Stomach smooth muscle (tissue), 2 donors: ENCODE data around the gene TADA2B.

ENCODE experiments used
- H3K27ac ChIP-seq: one replicate; pipeline ENCODE4 v1.7.0; 2013; ENCODE audit warnings: mild to moderate bottlenecking, low read length, inconsistent platforms
- H3K27me3 ChIP-seq, 2 donors: one replicate each; pipeline ENCODE4 v1.7.0; 2013; ENCODE audit warnings: low read length in 2 of 2; ENCODE audit not compliant: insufficient read depth in 2 of 2, control insufficient read depth in 1 of 2
- H3K36me3 ChIP-seq, 2 donors: one replicate each; pipeline ENCODE4 v1.7.0; 2013; ENCODE audit warnings: low read length in 2 of 2; ENCODE audit not compliant: control insufficient read depth in 2 of 2, insufficient read depth in 2 of 2
- H3K4me1 ChIP-seq: one replicate; pipeline ENCODE4 v1.7.0; 2013; ENCODE audit warnings: low read length; ENCODE audit not compliant: control insufficient read depth, insufficient read depth
- H3K4me3 ChIP-seq, 2 donors: one replicate each; pipeline ENCODE4 v1.7.0; 2013; ENCODE audit warnings: low read length in 2 of 2
- H3K9ac ChIP-seq, 2 donors: one replicate each; pipeline ENCODE4 v1.7.0; 2013; ENCODE audit warnings: low read length in 2 of 2, mild to moderate bottlenecking in 1 of 2
- H3K9me3 ChIP-seq, 2 donors: one replicate each; pipeline ENCODE4 v1.7.0; 2013; ENCODE audit warnings: low read length in 2 of 2; ENCODE audit not compliant: control insufficient read depth in 2 of 2
- donor health status: healthy.
- donor health status: Pancreatic carcinoma.

Gene TADA2B

GRCh38 chr4:7041801-7042502 lies 1.2 kb upstream of the TADA2B start:
- Histone ChIP-seq H3K27me3 (no peaks in the 10 kb centered on the region), H3K36me3 (no peaks in the 10 kb centered on the region), H3K4me1 (peaks cover 43% of the 10 kb centered on the region), H3K9ac (peak overlapping the region; percentile 47 to 59), H3K4me3 (peak overlapping the region; percentile 63 to 86), H3K27ac (peak overlapping the region; percentile 55), H3K9me3 (no peaks in the 10 kb centered on the region)

- H3K4me1 ChIP-seq, result peaks cover 49% of the 10 kb centered on the region
- peak overlapping the region; percentile 63 to 86 for H3K4me3 ChIP-seq
- no peaks in the 10 kb centered on the region for H3K36me3 ChIP-seq
- H3K27ac ChIP-seq, result peak overlapping the region; percentile 55
- H3K9ac ChIP-seq, result peak overlapping the region; percentile 47 to 59
- no peaks in the 10 kb centered on the region for H3K9me3 ChIP-seq
- H3K27me3 ChIP-seq, result no peaks in the 10 kb centered on the region
Observed at GRCh38 chr4:7042503-7043283, 479 bp upstream of the TADA2B start.

GRCh38 chr4:7044137-7044930 lies 1.2 kb downstream of the TADA2B start:
- no peaks in the 10 kb centered on the region for H3K36me3 ChIP-seq
- H3K27me3 ChIP-seq, result no peaks in the 10 kb centered on the region
- peaks cover 49% of the 10 kb centered on the region for H3K4me1 ChIP-seq
- peak overlapping the region; percentile 87 for H3K9ac ChIP-seq
- no peaks in the 10 kb centered on the region for H3K9me3 ChIP-seq
- H3K4me3 ChIP-seq, result peak overlapping the region; percentile 94 to 96
- H3K27ac ChIP-seq, result peak overlapping the region; percentile 75

GRCh38 chr4:7045553-7045952 lies 2.4 kb downstream of the TADA2B start:
- H3K4me3 ChIP-seq, result peak overlapping the region; percentile 94 to 96
- H3K36me3 ChIP-seq, result no peaks in the 10 kb centered on the region
- H3K9me3 ChIP-seq, result no peaks in the 10 kb centered on the region
- H3K27me3 ChIP-seq, result no peaks in the 10 kb centered on the region
- no peak overlapping the region for H3K27ac ChIP-seq
- peak overlapping the region; percentile 13 to 87 for H3K9ac ChIP-seq
- H3K4me1 ChIP-seq, result peaks cover 56% of the 10 kb centered on the region

- H3K4me3 ChIP-seq, result peak overlapping the region in 1 of 2 donors; percentile 96
- no peaks in the 10 kb centered on the region for H3K36me3 ChIP-seq
- H3K9me3 ChIP-seq, result no peaks in the 10 kb centered on the region
- no peaks in the 10 kb centered on the region for H3K27me3 ChIP-seq
- no peak overlapping the region for H3K27ac ChIP-seq
- H3K9ac ChIP-seq, result no peak overlapping the region
- H3K4me1 ChIP-seq, result peaks cover 61% of the 10 kb centered on the region
Observed at GRCh38 chr4:7045961-7046921, 3.1 kb downstream of the TADA2B start.

- Histone ChIP-seq H3K27ac (no peak overlapping the region), H3K9me3 (no peaks in the 10 kb centered on the region), H3K36me3 (peaks cover 0 to 3% of the 10 kb centered on the region in 2 donors), H3K27me3 (no peaks in the 10 kb centered on the region), H3K4me1 (peaks cover 55% of the 10 kb centered on the region), H3K9ac (no peak overlapping the region), H3K4me3 (no peak overlapping the region)
Observed at GRCh38 chr4:7046971-7047370, 3.8 kb downstream of the TADA2B start.

- Histone ChIP-seq H3K9me3 (no peaks in the 10 kb centered on the region), H3K4me1 (peaks cover 48% of the 10 kb centered on the region), H3K27me3 (no peaks in the 10 kb centered on the region), H3K4me3 (no peak overlapping the region), H3K9ac (no peak overlapping the region), H3K36me3 (peaks cover 0 to 4% of the 10 kb centered on the region in 2 donors), H3K27ac (no peak overlapping the region)
Observed at GRCh38 chr4:7048642-7049041, 5.5 kb downstream of the TADA2B start.

GRCh38 chr4:7049295-7049694 lies 6.1 kb downstream of the TADA2B start:
- Histone ChIP-seq H3K4me1 (peaks cover 45% of the 10 kb centered on the region), H3K36me3 (peaks cover 2 to 9% of the 10 kb centered on the region in 2 donors), H3K27ac (no peak overlapping the region), H3K4me3 (no peak overlapping the region), H3K9me3 (no peaks in the 10 kb centered on the region), H3K27me3 (no peaks in the 10 kb centered on the region), H3K9ac (no peak overlapping the region)

GRCh38 chr4:7049739-7050138 lies 6.6 kb downstream of the TADA2B start:
- no peak overlapping the region for H3K27ac ChIP-seq
- H3K4me1 ChIP-seq, result peaks cover 40% of the 10 kb centered on the region

More at GRCh38 chr4:7049739-7050138, 6.6 kb downstream of the TADA2B start:
- H3K36me3 ChIP-seq, result peaks cover 7 to 13% of the 10 kb centered on the region in 2 donors
- no peaks in the 10 kb centered on the region for H3K9me3 ChIP-seq
- no peak overlapping the region for H3K4me3 ChIP-seq
- H3K9ac ChIP-seq, result no peak overlapping the region
- no peaks in the 10 kb centered on the region for H3K27me3 ChIP-seq
